GM10248 (cell line): Measurements from ENCODE around the gene STOML1.

Experiments used
- CTCF ChIA-PET: fragments of 300-600 bp; sonication (Branson Sonifier 250); formaldehyde crosslinking; extraction: SDS; loops from one replicate; lab custom pipeline; 2021; ENCODE audit warnings: antibody characterized with exemption; lab: Yijun Ruan, JAX
- POLR2A ChIA-PET: fragments of 350-650 bp; sonication (Branson Sonifier 250); formaldehyde crosslinking; extraction: SDS; loops from one replicate; lab custom pipeline; 2020; ENCODE audit warnings: antibody characterized with exemption; lab: Yijun Ruan, JAX
- DNase-seq: peaks from one replicate; pipeline ENCODE4 v3.0.0; 2012; ENCODE audit errors: extremely low spot score
- CTCF ChIP-seq: IDR thresholded peaks from 2 replicates; pipeline ENCODE4 v1.5.1; 2012; ENCODE audit warnings: mild to moderate bottlenecking, low read depth; ENCODE audit errors: extremely low read depth, missing control alignments, control extremely low read depth

Gene STOML1

DNA sequence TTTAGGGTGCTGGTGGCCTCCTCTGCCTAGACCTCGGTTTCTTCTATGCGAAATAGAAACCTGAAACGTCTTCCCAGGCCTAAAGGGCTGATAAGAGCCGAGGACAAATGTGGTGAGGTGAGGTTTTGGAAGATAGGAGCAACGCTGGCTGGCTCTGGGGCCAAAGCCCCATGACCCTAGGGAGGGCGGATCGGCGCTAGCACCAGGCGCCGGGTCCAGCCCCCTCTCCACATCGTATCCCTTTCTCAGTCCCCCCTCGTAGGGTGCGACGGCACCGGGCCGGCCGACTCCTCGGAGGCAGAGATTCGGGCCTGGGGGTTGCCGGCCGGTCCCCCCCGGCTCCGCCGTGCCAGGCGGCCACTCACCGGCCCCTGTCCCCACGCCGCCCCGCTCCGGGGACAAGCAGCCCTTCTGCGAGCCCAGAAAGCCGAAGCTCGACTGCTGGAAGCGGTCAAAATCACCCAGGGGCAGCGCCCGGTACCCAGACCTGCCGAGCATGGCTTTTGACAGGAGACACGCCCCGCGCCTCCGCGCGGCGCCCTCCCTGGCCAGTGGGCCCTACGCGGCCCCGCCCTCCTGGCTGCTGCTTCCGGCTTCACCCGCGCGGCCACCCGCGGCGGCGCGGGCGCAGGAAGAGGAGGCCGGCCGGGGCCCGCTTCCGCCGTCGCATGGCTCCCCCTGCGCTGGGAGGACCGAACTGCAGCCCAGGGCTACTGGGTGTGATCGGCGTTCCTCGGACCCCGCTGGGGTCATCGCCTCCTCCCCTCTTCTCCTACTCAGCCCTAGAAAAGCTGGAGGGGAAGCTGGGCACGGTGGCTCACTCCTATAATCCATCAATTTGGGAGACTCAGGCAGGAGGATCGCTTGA is at the start of gene STOML1:
Gene STOML1, minus strand, starts transcription at position 570 of the 868 bp plus-strand sequence. Its CDS starts 72 bp downstream, at position 498.
- peak; percentile 95 for DNase-seq
- CTCF ChIA-PET, result interaction anchor here (0.8 to 11.6 kb wide), 11 partner anchors 9 to 544 kb away, joined by 3 to 162 read pairs (median 5); no protein-coding TSS in a partner anchor
- peak; percentile 91 for TF ChIP-seq CTCF
- POLR2A ChIA-PET, result no interaction called here

DNA sequence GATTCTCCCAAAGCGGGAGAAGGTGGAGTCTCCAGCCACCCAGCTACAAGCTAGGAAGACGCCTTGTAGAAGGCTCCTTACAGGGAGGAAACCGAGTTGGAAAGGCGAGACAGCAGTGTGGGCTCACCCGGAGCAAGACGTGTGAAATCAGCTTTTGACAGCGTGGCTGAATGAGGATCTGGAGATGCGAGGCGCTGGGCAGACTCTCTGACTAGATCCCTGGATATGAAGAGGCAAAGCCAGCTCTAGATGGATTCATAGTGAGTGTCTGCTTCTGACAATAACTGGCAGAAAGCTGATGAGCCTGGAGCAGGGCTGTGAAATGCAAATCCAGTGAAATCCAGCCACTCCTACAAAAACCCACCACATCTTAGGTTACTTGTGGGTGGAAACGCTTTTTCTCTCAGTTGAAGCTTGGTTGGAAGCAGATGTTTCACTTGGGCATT is 49.2 kb upstream of the STOML1 start:
- TF ChIP-seq CTCF, result no peak
- no peak for DNase-seq
- ChIA-PET CTCF (interaction anchor here (1.2 to 12.3 kb wide), 4 partner anchors 11 to 281 kb away, joined by 3 to 123 read pairs (median 4); no protein-coding TSS in a partner anchor), POLR2A (no interaction called here)

GRCh38 chr15:74040109-74040850 is 48.2 kb upstream of the STOML1 start:
- POLR2A ChIA-PET, result interaction anchor here (0.6 kb wide), 1 partner anchor 249 kb away, joined by 3 read pairs; no protein-coding TSS in a partner anchor
- no peak for TF ChIP-seq CTCF
- CTCF ChIA-PET, result interaction anchor here (1.4 to 12.3 kb wide), 3 partner anchors 12 to 91 kb away, joined by 3 to 123 read pairs (median 6); no protein-coding TSS in a partner anchor
- no peak for DNase-seq

GRCh38 chr15:74039656-74040010 is 47.5 kb upstream of the STOML1 start:
- ChIA-PET CTCF (interaction anchor here (1.8 to 12.3 kb wide), 2 partner anchors 12 to 67 kb away, joined by 6 to 123 read pairs; no protein-coding TSS in a partner anchor), POLR2A (no interaction called here)
- no peak for TF ChIP-seq CTCF
- DNase-seq, result no peak

GRCh38 chr15:74038707-74039655 is 46.9 kb upstream of the STOML1 start:
- TF ChIP-seq CTCF, result no peak
- no peak for DNase-seq
- ChIA-PET POLR2A (no interaction called here), CTCF (interaction anchor here (1.8 to 12.3 kb wide), 4 partner anchors 12 to 67 kb away, joined by 6 to 123 read pairs (median 20); no protein-coding TSS in a partner anchor)
